ENCODE data around the gene RAD1.

Gene RAD1

DNA sequence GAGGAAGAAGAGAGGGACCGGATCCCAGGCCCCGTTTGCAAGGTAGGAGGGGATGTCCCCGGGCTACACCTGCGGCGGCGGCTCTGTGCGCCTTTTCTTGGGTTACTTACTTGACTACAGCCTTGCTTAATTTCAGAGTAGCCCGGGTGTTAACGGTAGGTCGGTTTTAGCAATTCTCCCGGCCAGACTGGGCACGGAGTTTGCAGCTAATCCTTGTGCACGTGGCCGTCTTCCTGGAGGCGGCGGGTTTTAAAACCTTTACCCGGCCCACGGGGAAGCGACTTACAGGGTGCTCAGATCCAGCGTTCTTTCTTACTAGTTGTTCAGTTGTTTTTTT lies 520 bp upstream of the RAD1 start:
- DNase-seq: no peak

DNA sequence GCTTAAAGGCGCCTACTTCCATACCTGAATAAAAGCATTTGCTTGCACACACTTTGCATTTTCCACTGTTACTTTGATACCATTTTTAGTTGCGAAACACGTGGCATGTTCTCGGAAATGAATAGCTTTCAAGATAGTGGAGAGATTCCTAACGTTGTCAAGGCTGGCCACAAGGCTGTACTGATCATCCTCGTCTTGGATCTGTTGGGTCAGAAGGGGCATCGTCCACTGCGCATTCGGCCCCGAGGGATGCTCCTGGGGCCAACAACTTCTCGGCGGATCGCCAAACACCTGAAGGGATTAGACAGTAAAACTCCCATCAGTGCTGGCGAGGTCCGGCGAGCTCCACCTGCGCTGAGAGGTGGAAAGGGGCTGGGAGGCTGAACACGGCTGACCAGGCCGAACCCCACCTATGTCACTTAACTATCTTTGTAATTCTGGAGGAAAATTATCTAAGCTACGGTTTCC lies 599 bp downstream of the RAD1 start:
- DNase-seq: peak in 1 of 2 experiments; percentile 64

DNA sequence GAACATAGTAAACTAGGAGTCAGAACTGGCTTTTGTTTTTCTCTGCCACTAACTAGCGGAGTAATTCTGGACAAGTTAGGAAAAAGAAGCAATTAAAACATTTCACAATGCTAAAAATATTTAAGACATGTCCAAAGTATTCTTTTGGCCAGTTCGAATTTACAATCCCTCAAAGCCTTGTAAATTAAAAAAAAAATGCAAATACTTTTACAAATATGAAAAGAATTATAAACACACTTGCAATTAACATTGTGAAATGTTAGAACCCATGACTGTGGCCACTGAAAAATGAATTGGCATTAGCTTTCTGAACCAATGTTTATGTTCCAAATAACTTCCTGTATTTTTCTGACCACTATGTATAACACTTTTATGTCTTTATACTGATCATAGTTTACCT lies 2.2 kb downstream of the RAD1 start:
- DNase-seq: no peak

DNA sequence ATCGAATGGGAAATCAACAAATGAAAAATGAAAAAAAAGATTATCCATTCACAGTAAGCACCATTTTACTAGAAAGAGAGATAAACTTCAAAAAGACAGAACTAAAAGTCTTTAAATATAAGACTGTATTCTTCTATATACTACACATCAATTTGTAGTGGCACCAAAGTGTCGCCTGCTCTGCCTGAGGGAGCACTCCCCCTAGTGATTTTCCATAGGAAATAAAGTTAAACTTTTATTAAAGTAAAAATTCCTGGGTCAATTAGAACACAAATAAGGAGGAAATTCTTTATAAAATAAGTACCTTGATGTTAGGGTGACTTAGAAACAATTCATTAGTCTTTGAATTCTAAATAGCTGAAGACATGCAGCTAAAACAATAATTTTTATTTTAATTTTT lies 9.7 kb downstream of the RAD1 start:
- DNase-seq: peak in 1 of 2 experiments; percentile 42

DNA sequence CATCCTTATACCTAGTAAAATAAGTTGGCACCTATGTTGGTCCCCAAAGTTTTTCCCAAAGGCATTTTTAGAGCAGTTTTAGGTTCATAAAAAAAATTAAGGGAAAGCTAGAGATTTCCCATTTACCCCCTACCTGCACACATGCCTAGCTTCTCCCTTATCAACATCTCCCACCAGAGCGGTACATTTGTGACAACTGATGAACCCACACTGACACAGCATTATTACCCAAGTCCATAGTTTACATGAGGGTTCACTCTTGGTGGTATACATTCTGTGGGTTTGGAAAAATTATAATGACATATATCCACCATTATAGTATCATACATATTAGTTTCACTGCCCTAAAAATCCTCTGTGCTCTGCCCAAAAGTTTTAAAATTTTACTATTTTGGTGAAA lies 12.0 kb downstream of the RAD1 start:
- DNase-seq: no peak

DNA sequence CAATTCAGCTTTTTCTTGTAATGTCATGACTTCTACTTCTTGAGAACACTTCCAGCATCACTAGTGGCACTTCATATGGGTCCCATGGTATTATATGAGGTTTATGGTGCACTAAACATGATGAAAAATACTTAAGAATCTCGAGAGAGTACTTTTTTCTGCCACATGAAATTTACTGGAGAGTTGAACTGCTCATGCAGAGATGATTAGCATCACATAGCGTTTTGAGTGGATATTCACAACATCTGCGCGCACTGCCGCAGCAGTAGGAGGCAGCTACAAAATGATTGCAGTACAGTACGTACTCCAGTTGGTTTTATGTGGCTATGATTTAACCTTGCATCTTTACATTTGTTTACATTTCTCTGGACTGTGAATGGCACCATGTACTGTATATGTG lies 14.7 kb downstream of the RAD1 start:
- no peak for DNase-seq

DNA sequence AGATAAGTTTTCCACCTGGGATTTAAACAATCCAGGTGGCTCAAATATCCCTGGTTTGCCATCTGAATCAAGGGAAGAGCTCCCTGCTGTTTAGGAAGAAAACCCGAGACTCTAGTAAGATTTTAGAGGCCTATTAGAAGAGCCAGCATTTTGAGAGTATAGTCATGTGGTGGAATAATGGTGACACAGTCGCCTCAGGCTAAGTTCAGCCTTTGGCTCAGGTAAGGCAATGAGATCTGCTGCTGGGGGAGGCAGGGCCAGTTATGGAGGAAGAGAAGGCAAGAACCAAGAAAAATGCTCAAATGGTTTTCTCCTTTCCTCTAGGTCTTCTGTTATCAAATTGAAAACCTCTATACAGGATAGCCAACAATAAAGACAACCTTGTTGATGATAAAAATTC lies 16.2 kb downstream of the RAD1 start:
- DNase-seq: no peak

DNA sequence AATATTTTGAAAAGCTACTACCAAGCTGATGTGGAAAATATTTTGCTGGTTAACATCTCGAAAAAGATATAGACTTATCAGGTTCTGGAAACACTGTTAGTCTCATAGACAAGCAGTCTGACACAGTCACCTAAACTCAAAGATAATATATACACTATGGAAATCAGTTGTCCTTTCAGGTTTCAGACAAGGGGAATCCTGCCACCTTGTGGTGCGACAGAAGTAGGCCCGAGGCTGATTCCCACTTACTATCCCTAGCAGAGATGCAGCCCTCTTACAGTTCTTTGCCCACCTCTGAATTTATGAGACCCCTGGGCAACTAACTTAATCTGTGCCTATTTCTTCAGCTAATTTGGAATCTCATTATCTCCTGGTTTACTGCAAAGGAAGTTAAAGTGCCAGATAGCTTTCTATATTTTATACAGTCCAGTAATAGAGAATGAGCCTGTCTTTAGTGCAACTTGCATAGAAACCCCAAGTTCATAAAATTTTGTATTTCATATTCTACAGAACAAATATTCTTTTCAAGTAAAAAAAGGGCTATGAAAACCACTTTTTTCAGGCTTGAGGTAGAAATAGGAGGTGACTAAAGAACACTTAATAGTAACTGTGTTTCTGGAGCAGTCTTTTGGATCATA lies 16.9 kb downstream of the RAD1 start:
- DNase-seq: peak; percentile 39 to 76

DNA sequence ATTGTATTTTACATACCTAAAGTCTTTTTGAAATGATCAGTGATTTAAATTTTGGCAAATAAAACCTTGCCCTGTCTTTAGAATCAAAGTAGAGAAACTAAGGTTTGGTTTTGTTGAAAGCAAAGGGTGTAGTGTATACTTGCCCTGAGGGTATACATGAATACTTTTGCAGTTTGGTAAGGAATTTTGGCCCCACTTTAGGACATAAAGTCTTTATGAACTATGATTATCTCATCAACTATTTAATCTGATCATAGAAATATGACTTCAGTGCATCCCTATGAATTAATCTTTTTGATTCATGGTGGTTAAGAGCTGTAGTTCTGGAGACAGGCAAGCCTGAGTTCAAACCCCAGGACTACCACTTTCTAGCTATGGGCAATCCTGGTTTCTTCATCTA lies 17.7 kb downstream of the RAD1 start:
- no peak for DNase-seq

DNA sequence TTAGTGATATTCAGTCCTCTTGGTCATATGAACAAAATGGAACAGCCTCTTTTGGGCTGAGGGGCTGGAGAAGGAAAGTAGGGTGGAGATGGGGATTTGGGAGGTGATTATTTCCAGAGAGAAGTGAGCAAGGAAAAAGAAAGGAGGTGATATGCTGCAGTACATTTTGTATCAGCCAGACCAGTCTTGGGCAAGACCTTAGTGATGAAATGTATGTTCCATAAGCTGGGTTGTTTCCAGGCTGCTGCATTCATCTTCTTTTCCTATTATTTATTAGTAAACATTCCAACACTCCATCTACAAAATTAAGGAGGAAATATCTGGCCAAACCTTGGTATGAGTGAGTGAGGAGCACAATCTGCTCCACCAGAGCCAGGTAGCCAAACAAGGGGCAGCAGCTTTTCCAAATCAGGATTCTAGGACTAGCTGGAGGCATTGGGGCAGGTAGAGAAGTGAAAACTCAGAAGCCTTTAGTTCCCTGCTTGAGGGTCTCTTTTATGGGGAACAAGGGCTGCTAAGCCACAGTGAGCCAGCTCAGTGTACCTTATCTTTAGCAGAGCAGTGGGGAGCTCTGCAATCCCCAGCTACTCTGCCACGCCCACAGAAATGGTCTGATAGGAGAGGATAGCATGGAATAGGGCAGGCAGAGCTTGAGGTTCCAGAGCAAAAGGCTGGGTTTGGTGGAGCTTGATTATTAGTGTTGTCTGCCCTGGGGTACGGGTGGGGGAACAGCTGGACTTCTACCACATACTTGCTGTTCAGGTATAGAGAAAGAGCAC lies 19.5 kb downstream of the RAD1 start:
- DNase-seq: no peak

DNA sequence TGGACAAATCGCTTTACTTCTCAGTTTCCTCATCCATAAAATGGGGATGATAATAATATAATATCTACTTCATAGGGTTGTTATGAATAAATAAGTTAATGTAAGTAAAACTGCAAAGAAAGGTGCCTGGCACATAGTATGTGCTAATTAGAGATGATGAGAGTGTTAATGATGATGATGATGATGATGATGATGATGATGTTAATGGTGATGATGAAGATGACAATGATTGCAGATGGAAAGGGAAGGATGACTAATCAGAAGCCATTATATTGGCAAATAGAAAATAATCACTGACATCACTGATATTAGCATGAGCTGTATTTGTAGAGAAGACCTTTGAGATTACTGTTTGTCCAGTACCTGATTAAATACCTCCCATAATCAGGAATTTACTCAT lies 20.6 kb downstream of the RAD1 start:
- no peak for DNase-seq

DNA sequence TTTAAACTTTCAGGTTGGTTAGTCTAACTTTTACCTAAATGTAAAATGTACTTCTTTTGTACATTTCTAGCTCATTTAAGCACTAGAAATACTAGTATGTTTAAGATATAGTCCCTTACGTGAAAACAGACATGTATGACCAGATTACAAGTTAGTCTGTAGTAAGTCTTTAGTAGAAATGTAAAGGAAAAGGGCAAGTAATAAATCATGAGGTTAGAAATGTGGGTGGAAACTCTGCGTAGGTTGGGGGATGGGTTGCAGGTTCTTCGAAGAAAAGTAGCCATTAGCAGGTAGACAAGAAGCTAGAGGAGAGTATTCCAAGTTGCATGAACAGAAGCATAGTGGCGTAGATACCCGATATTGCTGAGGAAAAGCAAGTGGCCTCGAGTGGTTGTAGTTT lies 22.9 kb downstream of the RAD1 start:
- DNase-seq: no peak

DNA sequence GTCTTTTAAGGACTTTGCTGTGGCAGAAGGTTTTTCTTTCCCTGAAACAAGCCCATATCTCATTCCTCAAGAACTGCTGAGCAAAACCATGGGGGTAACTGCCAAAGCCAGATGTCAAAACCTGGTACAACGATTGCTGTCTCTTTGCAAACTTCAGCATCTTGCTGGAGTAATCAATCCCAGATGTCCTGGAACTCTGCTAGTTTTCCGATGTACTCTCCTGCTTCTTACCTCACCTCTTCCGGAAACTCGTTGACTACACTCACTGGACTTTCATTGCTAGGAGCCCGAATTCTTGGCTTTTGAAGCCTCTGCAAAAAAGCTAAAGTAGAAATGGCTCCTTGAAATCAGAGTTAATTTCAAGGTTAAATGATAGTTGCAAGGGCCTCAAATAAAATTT lies 23.3 kb downstream of the RAD1 start:
- DNase-seq: no peak

DNA sequence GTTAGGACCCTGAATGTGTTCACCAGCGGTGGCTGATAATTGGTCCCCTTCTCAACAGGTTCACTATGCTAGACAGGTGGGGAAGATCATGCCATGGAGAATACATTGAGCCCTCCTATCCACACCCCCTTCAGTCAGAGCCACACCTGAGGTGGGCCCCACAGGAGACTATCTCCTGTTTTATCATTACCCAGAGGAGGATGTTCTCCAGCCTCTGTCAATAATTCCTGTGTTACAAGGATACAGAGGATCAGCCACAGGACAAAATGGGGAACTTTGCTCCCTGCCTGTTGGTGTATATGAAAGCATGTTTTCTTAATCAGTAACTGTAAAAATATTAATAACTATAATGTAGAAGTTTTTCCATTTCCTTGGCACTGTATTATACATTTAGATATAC lies 25.9 kb downstream of the RAD1 start:
- no peak for DNase-seq

DNA sequence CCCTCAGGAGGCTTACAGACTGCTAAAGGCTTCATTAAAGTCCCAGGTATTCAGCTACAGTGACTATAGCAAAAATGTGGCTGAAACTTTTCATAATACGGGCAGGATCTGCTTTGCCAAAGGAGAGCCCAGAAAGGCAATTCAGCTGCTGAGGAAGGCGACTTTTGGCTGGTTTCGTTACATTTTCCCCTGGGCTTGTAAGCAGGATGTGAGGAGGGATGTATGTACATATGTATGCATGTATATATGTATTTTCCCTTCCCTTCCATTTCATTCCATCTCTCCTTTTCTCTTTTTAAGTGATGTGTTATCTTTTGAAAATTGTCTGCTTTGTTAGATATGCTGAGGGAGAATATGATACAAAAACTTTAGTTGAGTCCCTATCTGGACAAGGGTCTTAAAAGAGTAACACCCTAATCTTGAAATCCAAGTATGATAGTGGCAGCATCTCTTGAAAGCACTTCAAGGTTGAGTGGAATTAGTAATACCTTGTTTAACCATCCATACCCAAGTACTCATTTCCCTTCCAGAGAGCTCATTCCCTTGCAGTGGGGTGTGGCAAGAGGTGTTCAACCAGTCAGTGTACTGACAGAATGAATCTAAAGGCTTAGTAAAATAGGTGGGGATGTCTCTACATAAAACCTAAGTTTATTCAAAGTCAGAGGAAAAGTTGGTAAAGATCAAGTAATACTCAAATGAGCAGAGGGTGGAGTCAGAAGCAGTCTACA lies 28.7 kb downstream of the RAD1 start:
- DNase-seq: no peak

DNA sequence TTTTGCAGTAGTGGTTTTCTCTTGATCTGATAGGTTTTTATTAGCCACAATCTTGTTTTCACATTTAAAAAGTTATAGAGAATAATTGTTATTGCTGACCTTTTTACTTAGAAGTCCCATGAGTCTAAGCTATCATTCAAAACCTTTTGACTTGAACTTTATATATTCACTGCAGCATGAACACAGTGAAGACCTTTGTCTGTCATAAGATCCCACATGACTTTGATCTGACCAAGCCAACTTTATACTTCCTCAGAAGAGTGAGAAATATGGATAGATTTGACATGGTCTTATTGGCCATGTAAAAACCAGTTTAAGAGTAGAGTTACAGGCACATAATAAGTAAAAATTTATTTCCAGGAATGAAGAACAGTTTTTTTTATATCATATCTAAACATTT lies 34.1 kb downstream of the RAD1 start:
- no peak for DNase-seq

DNA sequence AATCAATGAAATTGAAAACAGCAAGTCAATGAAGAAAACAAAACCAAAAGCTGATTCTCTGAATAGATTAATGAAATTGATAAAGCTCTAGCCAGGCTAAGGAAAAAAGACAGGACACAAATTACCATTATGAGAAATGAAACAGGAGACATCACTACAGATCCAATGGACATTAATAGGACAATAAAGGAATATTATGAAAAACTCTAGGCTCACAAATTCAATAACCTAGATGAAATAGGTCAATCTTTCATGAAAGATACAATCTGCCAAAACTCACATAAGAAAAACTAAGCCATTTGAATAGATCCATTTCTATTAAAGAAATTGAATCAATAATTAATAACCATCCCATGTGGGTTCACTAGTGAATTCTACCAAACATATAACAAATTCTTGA lies 39.0 kb downstream of the RAD1 start:
- no peak for DNase-seq

DNA sequence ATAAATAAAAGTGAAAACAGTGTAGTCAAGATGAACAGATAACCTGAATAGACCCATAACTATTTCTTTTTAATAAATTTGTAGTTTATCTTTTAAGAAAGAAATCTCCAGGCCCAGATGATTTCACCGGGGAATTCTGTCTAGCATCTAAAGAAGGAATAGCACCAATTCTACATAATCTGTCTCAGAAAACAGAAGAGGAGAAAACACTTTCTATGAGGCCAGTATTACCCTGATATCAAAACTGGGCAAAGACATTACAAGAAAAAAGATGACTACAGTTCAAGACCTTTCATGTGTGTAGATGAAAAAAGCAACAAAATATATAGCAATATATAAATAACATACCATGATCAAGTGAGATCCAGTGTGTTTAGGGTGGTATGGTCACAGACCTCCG lies 44.9 kb downstream of the RAD1 start:
- no peak for DNase-seq

DNA sequence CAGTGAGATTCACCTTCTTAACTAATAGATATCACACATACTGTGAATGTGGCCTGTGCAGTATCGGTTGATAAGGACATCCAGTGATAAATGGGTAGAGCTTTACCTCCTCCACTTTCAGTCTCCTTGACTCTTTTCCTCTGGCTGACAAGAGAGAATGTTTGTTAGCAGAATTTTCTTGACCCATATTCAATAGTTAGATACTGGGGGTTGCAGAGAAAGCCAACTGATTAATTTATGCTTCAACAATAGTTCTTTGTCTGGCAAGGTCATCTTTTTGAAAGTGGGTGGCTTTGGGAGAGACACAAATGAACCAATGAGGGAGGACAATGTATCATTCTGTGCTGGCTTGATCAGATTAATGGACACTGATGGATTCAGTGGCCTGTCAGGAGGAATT lies 46.0 kb downstream of the RAD1 start:
- no peak for DNase-seq

DNA sequence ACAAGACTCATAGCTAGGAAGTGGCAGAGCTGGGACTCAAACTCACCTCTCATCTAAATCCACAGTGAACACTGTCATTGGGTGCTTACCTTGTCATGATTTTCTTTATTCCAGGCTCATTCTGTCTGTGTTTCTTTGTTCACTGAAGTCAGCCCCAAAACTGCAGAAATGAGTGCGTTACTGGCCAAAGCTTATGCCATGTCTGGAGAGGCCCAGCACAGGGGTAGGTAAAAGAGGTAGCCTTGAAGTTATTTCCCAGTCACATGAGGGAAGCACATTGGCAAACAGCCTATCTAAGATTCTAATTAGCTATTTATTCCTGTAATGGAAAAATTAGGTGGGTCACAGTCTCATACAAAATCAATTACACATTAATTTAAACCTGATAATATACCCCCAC lies 46.5 kb downstream of the RAD1 start:
- no peak for DNase-seq

DNA sequence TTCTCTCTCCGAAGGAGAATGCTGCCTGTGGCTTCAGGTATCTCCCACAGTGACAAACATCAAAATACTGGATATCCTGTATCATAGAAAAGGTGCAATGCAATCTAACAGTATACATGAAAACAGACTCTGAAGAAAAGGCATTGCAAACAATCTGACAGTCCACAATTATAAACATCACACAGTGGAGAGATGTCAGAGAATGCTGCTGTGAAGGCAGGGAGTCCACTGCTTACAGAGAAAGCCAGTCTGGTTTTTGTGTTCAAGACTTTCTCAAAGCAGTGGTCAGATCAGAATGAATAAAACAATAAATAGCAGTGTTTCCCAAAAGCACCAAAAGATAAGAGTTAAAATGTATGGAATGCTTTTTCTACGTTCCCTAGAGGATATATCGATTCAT lies 47.6 kb downstream of the RAD1 start:
- no peak for DNase-seq

DNA sequence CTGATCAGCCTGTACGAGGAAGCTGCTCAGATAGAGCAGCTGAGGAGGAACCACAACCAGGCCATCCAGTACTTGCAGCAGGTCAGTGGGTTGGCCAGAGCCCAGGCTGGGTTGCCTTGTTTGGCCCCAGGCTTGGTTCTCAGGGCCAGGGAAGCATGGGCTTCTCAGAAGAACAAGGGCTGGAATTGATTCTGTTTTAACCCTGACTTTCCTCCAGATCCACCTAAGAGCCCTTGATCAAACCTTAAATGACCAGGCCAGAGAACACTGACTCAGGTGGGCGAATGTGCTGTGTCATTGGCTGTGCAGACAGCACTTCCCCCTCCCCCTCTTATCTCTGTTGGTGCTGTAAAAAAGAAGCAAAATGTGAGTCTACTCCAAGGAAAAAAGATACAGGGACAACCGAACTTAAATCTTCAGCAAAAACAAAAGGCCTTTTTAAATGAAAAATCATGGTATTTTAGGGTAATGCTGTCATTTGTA lies 48.3 kb downstream of the RAD1 start:
- no peak for DNase-seq

DNA sequence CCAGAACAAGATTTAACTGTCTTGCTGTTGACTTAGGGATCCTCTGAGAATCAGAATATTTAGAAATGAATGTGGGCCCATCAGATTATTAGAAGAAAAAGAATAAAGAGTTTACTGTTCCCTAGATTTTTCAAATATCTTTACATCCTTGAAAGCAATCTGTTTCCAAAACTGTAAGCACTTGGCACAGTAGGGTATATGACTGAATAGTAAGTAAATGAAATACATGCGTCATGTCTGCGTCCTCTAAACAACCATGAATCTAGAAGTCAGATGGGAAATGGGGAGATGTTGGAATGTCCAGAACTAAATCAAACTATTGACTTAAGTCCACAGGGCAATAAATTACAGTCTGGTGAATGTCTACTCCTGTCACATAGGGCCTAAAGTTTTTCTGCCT lies 50.2 kb downstream of the RAD1 start:
- no peak for DNase-seq

DNA sequence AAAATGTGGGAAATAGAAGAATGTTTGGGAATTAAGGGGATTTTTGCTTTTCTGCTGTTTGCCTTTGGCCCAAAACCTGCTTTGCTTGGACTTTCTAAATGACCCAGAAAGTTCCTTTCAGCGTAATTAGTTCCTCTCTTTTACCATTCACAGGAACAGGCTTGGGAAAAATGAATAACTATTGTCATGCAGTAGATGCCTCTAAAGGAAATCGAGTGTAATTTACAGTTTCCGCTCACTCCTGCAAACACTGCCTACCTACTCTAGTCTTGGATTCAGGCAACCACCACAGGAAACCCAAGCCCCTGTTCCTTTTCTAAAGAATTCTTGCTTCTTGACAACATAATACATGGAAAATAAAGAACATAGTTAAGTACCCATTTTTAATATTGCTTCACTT lies 51.4 kb downstream of the RAD1 start:
- DNase-seq: no peak
